ENCODE measurements around the gene B4GALNT1.

DNA sequence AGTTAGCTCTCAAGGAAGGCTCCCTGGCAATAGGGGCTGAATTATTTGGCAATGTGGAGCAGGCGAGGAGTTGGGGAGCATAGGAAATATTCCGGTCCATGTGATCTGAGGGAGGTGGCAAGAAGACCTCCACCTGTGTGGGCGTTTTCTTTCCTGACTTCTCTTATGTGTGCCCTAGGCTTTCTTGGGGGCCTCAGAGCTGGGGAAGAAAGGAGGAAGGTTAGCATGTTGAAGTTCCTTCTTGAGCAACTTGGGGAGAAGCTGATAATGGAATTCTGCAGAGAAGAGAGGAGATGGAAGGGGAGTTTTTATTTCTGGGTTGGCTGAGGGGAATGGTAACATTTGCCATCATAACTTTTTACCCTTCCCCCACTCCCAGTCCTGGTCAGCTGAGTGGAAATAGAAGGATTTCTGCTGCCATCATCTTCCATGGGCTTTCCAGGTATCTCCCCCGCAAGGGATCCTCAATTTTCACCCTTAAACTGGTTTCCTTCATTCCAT is 27.1 kb downstream of the B4GALNT1 start:
- TF ChIP-seq POLR2AphosphoS5 (IDR thresholded peaks at IDR 0.05): no peak
- TF ChIP-seq, protein P1, sequence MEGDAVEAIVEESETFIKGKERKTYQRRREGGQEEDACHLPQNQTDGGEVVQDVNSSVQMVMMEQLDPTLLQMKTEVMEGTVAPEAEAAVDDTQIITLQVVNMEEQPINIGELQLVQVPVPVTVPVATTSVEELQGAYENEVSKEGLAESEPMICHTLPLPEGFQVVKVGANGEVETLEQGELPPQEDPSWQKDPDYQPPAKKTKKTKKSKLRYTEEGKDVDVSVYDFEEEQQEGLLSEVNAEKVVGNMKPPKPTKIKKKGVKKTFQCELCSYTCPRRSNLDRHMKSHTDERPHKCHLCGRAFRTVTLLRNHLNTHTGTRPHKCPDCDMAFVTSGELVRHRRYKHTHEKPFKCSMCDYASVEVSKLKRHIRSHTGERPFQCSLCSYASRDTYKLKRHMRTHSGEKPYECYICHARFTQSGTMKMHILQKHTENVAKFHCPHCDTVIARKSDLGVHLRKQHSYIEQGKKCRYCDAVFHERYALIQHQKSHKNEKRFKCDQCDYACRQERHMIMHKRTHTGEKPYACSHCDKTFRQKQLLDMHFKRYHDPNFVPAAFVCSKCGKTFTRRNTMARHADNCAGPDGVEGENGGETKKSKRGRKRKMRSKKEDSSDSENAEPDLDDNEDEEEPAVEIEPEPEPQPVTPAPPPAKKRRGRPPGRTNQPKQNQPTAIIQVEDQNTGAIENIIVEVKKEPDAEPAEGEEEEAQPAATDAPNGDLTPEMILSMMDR (IDR thresholded peaks at IDR 0.05 in 8 of 11, conservative IDR thresholded peaks at IDR 0.05 in 3 of 11): no peak
- TF ChIP-seq POLR2A (IDR thresholded peaks at IDR 0.05): no peak
